HEK293 (cell line): ENCODE measurements around the gene PMM1.

Experiments used
- GLI4 ChIP-seq: fragments of 450-650 bp; formaldehyde crosslinking; IDR thresholded peaks from 2 replicates; pipeline ENCODE4 v1.5.1; 2016; ENCODE audit warnings: missing biosample characterization, missing genetic modification characterization
- GLIS2 ChIP-seq: fragments of 450-650 bp; formaldehyde crosslinking; IDR thresholded peaks from 2 replicates; pipeline ENCODE4 v1.5.1; 2016; ENCODE audit warnings: missing biosample characterization, missing genetic modification characterization
- HIC1 ChIP-seq: fragments of 450-650 bp; formaldehyde crosslinking; IDR thresholded peaks from 2 replicates; pipeline ENCODE4 v1.5.1; 2016; ENCODE audit warnings: missing biosample characterization, missing genetic modification characterization
- REPIN1 ChIP-seq: fragments of 450-650 bp; formaldehyde crosslinking; IDR thresholded peaks from 2 replicates; pipeline ENCODE4 v1.5.1; 2017; ENCODE audit warnings: missing biosample characterization, missing genetic modification characterization, low read depth
- REST ChIP-seq: fragments of 450-650 bp; formaldehyde crosslinking; IDR thresholded peaks from 2 replicates; pipeline ENCODE4 v1.5.1; 2016; ENCODE audit warnings: missing biosample characterization, missing genetic modification characterization
- SETDB1 ChIP-seq: IDR thresholded peaks from one replicate; pipeline ENCODE4 v1.6.1; 2017; ENCODE audit warnings: mild to moderate bottlenecking, low read length, moderate library complexity, mixed read lengths; ENCODE audit not compliant: insufficient read length
- SP7 ChIP-seq: fragments of 450-650 bp; formaldehyde crosslinking; IDR thresholded peaks from 2 replicates; pipeline ENCODE4 v1.5.1; 2016; ENCODE audit warnings: missing biosample characterization, missing genetic modification characterization
- YY1 ChIP-seq: fragments of 450-650 bp; formaldehyde crosslinking; IDR thresholded peaks from 2 replicates; pipeline ENCODE4 v1.5.1; 2018; ENCODE audit warnings: missing biosample characterization, missing genetic modification characterization
- ZBTB26 ChIP-seq: fragments of 450-650 bp; formaldehyde crosslinking; optimal IDR thresholded peaks from 2 replicates; pipeline ENCODE3; 2016; ENCODE audit warnings: missing biosample characterization, mild to moderate bottlenecking, missing genetic modification characterization
- ZFP69B ChIP-seq: fragments of 450-650 bp; formaldehyde crosslinking; IDR thresholded peaks from 2 replicates; pipeline ENCODE4 v1.5.1; 2016; ENCODE audit warnings: missing biosample characterization, missing genetic modification characterization
- ZNF10 ChIP-seq: fragments of 450-650 bp; formaldehyde crosslinking; IDR thresholded peaks from 2 replicates; pipeline ENCODE4 v1.5.1; 2017; ENCODE audit warnings: missing biosample characterization, missing genetic modification characterization
- ZNF169 ChIP-seq: fragments of 450-650 bp; formaldehyde crosslinking; IDR thresholded peaks from 2 replicates; pipeline ENCODE4 v1.5.1; 2016; ENCODE audit warnings: missing biosample characterization, missing genetic modification characterization
- ZNF175 ChIP-seq: fragments of 450-650 bp; formaldehyde crosslinking; IDR thresholded peaks from 2 replicates; pipeline ENCODE4 v1.5.1; 2016; ENCODE audit warnings: missing biosample characterization, missing genetic modification characterization
- ZNF2 ChIP-seq: fragments of 450-650 bp; formaldehyde crosslinking; IDR thresholded peaks from 2 replicates; pipeline ENCODE4 v1.5.1; 2016; ENCODE audit warnings: missing biosample characterization, missing genetic modification characterization
- ZNF302 ChIP-seq: fragments of 450-650 bp; formaldehyde crosslinking; IDR thresholded peaks from 2 replicates; pipeline ENCODE4 v1.5.1; 2016; ENCODE audit warnings: missing biosample characterization, missing genetic modification characterization, low read depth
- ZNF398 ChIP-seq: fragments of 450-650 bp; formaldehyde crosslinking; IDR thresholded peaks from 2 replicates; pipeline ENCODE4 v1.5.1; 2017; ENCODE audit warnings: missing biosample characterization, missing genetic modification characterization
- ZNF707 ChIP-seq: fragments of 450-650 bp; formaldehyde crosslinking; IDR thresholded peaks from 2 replicates; pipeline ENCODE4 v1.5.1; 2016; ENCODE audit warnings: missing biosample characterization, missing genetic modification characterization
- ZSCAN16 ChIP-seq: fragments of 450-650 bp; formaldehyde crosslinking; IDR thresholded peaks from 2 replicates; pipeline ENCODE4 v1.5.1; 2016; ENCODE audit warnings: missing biosample characterization, missing genetic modification characterization
- ZSCAN30 ChIP-seq: fragments of 450-650 bp; IDR thresholded peaks from 2 replicates; pipeline ENCODE4 v1.5.1; 2018; ENCODE audit warnings: missing biosample characterization, mild to moderate bottlenecking, missing genetic modification characterization, moderate library complexity
- TF ChIP-seq, protein P1 (sequence below): fragments of 450-650 bp; formaldehyde crosslinking; IDR thresholded peaks from 2 replicates; pipeline ENCODE4 v1.5.1; 2016; ENCODE audit warnings: missing biosample characterization, missing genetic modification characterization, borderline replicate concordance
- TF ChIP-seq, protein P2 (sequence below): fragments of 450-650 bp; formaldehyde crosslinking; IDR thresholded peaks from 2 replicates; pipeline ENCODE4 v1.5.1; 2016; ENCODE audit warnings: missing biosample characterization, missing genetic modification characterization

Gene PMM1

GRCh38 chr22:41596776-41597634 lies 7.4 kb upstream of the PMM1 start (continued):
- TF ChIP-seq, protein P1, sequence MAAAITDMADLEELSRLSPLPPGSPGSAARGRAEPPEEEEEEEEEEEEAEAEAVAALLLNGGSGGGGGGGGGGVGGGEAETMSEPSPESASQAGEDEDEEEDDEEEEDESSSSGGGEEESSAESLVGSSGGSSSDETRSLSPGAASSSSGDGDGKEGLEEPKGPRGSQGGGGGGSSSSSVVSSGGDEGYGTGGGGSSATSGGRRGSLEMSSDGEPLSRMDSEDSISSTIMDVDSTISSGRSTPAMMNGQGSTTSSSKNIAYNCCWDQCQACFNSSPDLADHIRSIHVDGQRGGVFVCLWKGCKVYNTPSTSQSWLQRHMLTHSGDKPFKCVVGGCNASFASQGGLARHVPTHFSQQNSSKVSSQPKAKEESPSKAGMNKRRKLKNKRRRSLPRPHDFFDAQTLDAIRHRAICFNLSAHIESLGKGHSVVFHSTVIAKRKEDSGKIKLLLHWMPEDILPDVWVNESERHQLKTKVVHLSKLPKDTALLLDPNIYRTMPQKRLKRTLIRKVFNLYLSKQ = no peak
- TF ChIP-seq SETDB1 (no peak), REPIN1 (no peak), ZNF169 (tag by site-specific recombination) (no peak), ZNF175 (tag by site-specific recombination) (no peak), ZNF10 (tag by site-specific recombination) (no peak), ZSCAN16 (no peak), GLIS2 (no peak), ZBTB26 (tag by site-specific recombination) (no peak), ZFP69B (tag by site-specific recombination) (no peak), SP7 (tag by site-specific recombination) (0 out of 2 replicates have a peak, but pooled peaks have one; percentile 29), YY1 (tag by site-specific recombination) (no peak), REST (tag by site-specific recombination) (no peak), ZNF2 (tag by site-specific recombination) (peak; percentile 99), ZNF302 (tag by site-specific recombination) (no peak), ZNF707 (tag by site-specific recombination) (no peak), ZSCAN30 (no peak), GLI4 (no peak), HIC1 (tag by site-specific recombination) (peak; percentile 57; the same call in 1 of the 2 replicates), ZNF398 (tag by site-specific recombination) (no peak)
- TF ChIP-seq, protein P2, sequence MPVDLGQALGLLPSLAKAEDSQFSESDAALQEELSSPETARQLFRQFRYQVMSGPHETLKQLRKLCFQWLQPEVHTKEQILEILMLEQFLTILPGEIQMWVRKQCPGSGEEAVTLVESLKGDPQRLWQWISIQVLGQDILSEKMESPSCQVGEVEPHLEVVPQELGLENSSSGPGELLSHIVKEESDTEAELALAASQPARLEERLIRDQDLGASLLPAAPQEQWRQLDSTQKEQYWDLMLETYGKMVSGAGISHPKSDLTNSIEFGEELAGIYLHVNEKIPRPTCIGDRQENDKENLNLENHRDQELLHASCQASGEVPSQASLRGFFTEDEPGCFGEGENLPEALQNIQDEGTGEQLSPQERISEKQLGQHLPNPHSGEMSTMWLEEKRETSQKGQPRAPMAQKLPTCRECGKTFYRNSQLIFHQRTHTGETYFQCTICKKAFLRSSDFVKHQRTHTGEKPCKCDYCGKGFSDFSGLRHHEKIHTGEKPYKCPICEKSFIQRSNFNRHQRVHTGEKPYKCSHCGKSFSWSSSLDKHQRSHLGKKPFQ = no peak
